Erythroblast (primary cell): ENCODE measurements around the gene TXNIP.
"Not testable (repeated sequence)": the region's sequence is repeated elsewhere in the genome, so short reads cannot be mapped to it uniquely, and the experiment has no call there.

Experiments used
- DNase-seq, 2 experiments: peaks; one replicate each; lab custom pipeline; 2025; lab: John Stamatoyannopoulos, UW
- GATA1 ChIP-seq: IDR thresholded peaks from 2 replicates; pipeline ENCODE4 v1.6.1; 2011; ENCODE audit warnings: low read depth, mild to moderate bottlenecking, control low read depth, low read length, moderate library complexity
- POLR2A ChIP-seq: IDR thresholded peaks from 2 replicates; pipeline ENCODE4 v1.6.1; 2011; ENCODE audit warnings: mild to moderate bottlenecking, low read length

The TXNIP gene, protein sequence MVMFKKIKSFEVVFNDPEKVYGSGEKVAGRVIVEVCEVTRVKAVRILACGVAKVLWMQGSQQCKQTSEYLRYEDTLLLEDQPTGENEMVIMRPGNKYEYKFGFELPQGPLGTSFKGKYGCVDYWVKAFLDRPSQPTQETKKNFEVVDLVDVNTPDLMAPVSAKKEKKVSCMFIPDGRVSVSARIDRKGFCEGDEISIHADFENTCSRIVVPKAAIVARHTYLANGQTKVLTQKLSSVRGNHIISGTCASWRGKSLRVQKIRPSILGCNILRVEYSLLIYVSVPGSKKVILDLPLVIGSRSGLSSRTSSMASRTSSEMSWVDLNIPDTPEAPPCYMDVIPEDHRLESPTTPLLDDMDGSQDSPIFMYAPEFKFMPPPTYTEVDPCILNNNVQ

DNA sequence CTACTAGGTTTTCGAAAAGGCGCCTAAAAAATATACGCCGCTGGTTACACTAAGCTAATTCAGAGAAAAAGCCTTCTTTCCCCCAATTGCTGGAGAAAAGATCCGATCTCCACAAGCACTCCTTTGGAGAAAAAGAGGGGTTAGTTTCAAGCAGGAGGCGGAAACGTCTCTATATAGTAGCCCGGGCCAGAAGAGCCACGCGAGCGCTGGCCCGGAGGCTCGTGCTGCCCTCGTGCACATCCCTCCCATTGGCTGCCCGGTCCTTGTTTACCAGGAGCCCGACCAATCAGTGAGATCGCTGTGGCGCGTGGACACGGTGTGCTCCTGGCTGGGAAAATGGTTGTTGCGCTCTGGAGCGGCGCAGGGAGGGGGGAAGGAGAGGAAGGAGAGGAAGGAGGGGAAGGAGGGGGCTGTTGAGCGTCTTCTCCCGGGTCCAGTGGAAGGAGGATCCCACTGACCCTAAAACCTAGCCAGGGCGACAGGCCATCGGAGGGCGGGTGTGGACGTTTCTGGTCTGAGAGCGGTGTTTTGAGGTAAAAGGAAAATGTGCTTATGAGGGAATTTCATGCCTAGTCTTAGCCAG lies at the start of gene TXNIP:
Gene TXNIP (minus strand): TSS at position 147 of the 583 bp plus-strand sequence. CDS start 313 bp downstream, outside the sequence.
- DNase-seq: peak; percentile 98
- TF ChIP-seq GATA1 (no peak), POLR2A (peak; percentile 99)

DNA sequence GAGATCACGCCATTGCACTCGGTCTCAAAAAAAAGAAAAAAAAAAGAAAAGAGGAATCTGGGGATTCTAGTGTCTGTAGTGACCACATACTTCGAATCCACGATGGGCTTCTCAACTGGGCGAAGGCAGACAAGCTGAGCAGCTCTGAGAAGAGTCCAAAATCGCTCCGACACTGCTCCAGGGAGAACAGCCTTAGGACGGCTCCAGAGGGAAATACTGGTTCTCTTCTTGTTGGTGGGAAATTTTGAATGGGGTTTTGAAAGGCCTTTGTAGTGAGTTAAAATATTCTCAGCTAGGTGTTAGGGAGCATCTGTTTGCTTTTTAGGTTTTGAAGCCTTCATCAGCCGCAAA lies 43.4 kb upstream of the TXNIP start:
- TF ChIP-seq POLR2A (no peak), GATA1 (no peak)
- no peak for DNase-seq

DNA sequence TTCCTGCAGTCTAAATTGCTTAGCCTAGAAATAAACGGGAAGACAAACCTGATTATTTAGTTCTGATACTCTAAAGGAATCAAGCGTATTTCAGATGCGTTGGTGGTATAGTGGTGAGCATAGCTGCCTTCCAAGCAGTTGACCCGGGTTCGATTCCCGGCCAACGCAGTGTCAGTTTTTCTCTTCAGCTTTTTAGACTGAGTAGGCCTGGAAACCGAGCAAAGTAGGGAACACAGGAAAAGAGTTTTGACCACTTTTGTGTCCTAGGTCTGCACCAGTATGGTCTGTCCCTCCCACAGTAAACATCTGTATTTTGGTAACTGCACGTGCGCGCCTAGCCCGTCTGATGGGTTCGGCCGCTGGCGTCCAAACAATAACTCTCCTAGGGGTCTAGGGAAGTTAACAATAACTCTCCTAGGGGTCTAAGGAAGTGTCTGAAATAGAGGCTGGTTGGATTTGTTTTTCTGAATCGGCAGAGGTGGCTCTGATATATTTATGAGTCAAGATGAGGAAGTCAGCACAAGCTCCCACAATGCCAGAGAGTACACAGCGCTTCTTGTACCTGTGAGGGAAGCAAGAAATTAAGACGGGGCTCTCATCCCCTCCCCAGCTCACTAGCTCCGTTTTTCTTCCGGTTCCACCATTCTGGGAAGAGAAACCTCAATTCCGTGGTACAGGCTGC lies 40.7 kb upstream of the TXNIP start:
- TF ChIP-seq POLR2A: peak; percentile 38
- no peak for TF ChIP-seq GATA1
- DNase-seq: peak; percentile 89 to 94

DNA sequence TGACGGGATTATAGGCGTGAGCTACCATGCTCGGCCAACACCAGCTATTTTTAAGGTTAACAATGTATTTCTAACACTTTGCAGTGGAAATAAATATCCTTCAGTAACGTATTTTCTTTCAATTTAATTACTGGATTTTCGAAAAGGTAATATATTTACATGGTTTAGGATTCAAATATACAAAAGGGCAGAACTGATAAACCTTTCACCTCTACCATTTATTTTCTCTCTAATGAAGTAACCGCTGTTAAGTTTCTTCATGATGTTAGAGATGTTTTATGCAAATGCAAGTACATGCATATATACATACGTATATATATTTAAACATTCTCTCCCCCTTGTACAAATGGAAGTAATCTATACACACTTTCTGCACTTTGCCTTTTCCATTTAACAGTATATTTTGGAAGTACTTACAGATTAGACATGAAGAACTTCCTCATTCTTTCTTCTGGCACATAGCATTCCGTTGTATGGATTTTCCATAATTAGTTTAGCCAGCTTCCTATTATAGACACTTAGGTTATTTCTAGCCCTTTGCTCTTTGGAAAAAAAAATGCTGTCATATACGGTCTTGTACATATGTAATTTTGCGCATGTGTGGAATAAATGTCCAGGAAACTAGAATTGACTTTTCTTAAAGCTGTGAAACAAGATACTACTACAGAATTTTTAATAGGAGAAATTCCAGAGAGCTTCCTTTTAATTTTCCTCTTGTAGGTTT lies 40.0 kb upstream of the TXNIP start:
- no peak for DNase-seq
- TF ChIP-seq GATA1 (no peak), POLR2A (peak; percentile 15)

DNA sequence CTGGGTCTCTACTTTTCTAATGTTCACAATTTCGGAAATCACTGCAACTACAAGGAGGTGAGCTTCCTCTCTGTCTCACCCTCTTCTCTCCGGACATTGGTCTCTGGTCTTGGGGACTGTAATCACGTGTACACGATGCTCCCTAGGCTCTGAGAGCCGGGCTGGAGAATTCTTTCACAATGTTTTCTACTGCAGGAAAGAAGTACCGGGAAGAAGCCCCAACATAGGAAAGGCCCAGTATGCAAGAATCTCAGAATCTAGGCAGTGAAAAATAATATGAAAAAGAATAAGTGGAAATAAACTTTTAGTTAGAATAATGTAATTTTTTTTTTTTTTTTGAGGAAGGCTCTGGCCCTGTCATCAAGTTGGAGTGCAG lies 38.7 kb upstream of the TXNIP start:
- DNase-seq: peak in 1 of 2 experiments; percentile 42
- TF ChIP-seq POLR2A (no peak), GATA1 (no peak)

DNA sequence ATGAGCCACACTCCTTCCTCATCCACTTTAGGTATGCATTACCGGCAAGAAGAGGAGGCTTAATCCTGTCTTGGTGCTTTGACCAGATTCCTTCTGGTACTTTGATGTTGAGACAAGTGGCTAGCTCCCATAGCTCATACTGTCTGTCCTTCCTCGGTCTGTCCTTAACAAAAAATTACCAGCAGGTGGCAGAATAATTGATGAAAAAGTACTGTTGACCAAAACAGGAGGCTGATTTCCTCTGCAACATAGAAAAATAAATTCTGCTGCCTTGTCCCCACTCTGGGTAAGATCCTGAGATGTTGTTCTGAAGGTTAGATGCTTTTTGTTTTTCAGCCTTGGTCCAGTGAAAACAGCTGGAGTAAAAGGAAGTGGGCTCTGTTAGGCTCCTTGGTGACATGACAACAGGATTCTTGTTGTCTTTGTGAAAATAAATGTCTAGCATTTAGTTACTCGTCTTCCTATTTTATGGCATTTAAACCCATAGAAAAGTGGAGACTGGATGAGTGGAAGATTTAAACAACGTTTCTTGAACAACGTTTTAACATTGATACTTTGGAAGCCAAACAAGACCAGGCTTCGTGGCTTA lies 36.3 kb upstream of the TXNIP start:
- TF ChIP-seq POLR2A (no peak), GATA1 (no peak)
- peak; percentile 62 to 74 for DNase-seq

DNA sequence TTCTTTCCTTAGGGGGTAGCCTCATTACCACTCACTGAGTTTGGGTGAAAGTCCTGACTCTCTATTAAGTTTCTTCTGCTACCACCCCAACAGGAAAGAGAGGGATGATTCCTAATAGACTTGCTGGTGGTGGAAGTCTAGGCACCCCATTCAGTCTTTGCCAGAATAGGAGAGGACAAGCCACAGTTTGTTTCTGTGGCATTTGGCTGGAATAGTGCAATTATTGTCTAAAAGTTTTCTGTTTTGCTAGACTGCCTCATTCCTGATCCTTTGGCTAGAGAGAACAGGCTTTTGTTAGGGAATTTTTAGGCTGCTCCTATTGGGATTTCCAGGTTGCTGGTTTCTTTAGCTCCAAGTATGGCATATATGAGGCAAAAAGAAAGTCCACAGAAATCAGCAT lies 35.1 kb upstream of the TXNIP start:
- DNase-seq: no peak
- no peak for TF ChIP-seq POLR2A
- no peak for TF ChIP-seq GATA1

DNA sequence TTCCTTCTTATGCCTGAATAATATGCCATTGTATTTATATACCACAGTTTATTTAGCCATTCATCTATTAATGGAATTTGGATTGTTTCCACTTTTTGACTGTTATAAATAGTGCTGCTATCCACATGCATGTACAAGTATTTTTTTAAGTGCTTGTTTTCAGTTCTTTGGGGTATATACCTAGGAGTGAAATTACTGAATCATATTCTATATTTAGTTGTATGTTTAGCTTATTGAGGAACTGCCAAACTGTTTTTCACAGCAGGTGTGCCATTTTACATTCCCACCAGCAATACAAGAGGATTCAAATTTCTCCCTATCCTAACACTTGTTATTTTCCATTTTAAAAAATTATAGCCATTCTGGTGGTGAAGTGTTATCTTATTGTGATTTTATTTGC lies 32.7 kb upstream of the TXNIP start:
- TF ChIP-seq POLR2A (no peak), GATA1 (no peak)
- DNase-seq: no peak

DNA sequence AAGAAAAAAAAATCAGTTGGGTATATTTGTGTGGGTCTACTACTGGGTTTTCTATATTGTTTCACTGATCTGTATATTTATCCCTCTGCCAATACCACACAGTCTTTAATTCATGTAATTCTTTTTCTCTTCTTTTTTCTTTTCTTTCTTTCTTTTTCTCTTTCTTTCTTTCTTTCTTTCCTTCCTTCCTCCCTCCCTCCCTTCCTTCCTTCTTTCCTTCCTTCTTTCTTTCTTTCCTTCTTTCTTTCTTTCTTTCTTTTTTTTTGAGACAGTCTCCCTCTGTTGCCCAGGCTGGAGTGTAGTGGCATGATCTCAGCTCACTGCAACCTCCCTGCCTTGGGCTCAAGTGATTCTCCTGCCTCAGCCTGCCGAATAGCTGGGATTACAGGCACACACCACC lies 30.3 kb upstream of the TXNIP start:
- not testable (repeated sequence) for DNase-seq

DNA sequence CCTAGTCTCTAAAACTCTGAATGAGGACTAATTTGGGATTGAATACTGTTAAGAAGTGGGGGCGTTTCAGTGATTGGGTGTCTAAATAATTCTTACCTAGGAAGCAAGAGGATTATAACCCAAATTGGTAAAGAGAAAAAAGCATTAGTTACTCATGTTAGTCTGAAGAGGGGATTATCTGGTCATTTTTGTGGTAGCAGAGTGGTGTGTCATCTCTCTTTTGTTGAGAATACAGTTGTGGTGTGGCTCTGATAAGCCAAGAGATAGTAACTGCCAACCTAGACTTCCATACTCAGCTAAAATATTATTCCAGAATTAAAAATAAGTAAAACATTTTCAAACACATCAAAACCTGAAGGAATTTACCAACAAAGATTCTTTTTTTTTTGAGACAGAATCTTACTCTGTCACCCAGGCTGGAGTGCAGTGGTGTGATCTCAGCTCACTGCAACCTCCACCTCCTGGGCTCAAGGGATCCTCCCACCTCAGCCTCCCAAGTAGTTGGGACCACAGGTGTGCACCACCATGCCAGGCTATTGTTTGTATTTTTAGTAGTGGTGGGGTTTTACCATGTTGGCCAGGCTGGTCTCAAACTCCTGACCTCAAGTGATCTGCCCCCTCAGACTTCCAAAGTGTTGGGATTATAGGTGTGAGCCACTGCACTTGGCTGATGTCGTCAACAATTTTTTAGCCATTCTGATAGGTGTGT lies 29.6 kb upstream of the TXNIP start:
- peak in 1 of 2 experiments; percentile 35 for DNase-seq

DNA sequence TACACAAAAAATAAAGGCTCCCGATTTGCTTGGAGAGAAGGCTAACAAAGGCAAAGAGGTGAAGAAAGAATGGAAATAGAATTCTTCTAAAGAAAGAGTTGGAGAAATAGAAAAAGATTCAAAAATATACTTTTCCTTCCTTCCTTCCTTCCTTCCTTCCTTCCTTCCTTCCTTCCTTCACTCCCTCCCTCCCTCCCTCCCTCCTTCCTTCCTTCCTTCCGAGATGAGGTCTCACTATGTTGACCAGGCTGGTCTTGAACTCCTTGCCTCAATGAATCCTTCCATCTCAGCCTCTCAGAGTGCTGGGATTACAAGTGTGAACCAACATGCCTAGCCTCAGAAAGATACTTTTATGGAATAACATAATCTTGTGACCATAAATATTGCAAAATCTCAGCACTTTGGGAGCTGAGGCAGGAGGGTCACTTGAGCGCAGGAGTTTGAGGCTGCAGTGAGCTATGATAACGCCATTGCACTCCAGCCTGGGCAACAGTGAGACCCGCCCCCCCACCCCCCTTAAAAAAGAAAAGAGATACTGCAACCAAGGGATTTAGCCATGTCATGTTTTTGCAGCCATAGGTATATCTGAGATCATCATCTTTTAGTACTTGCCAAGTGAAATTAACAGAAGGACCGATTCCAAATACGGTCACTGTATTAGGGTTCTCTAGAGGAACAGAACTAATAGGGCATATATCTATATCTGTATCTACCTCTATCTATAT lies 26.2 kb upstream of the TXNIP start:
- TF ChIP-seq POLR2A: no peak
- TF ChIP-seq GATA1: no peak
- no peak for DNase-seq

DNA sequence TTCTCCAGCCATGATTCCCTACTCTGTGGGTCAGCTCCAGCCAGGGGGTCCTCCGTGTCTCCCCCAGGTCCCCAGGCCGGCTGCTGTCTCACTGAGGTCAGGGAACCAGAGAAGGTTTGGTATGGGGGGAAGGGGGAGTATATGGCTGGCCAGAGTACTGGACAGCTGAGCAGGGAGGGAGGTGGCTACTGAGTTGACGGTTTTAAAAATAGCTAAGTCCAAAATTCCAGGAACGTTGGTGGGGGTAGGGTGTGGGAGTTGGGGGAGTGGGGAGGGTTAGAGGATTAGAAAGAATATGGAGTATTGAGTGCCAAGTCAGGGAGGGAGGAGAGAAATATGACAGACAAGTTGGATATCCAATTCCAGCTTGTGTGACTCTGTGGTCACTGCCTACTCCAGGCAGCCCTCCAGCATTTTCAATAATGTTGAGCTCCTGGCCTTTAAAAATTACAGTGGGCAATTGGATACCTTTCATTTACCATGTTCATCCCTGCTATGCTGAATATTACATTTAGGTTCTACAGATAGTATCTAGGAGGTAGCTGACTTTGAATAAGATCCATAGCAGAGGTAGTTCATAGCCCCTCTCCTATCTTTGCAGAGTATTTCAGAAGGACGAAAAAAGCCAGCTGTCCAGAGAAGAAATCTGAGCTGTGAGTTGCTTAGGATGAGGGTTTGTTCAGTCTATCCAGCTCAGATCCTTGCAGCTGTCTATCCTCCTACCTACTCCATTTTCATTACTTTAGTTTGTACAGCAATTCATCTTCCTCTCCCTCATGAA lies 25.4 kb upstream of the TXNIP start, which contains the start of gene HJV:
Gene HJV (minus strand): TSS at position 114 of the 781 bp plus-strand sequence. CDS start 1,504 bp downstream, outside the sequence.
- TF ChIP-seq POLR2A (no peak), GATA1 (no peak)
- DNase-seq: no peak
